HEK293 (cell line): Measurements from ENCODE around the gene PRDM5.

ENCODE experiments used
- CTCF ChIA-PET: fragments of 350-600 bp; formaldehyde crosslinking; extraction: SDS; loops from one replicate; lab custom pipeline; 2021; ENCODE audit warnings: antibody characterized with exemption; lab: Yijun Ruan, JAX
- POLR2A ChIA-PET: fragments of 300-600 bp; formaldehyde crosslinking; extraction: SDS; loops from one replicate; lab custom pipeline; 2020; ENCODE audit warnings: antibody characterized with exemption, inconsistent platforms; lab: Yijun Ruan, JAX
- H3K27ac ChIP-seq: fragments of 200-500 bp; sonication (Bioruptor generic); 2 replicates; pipeline ENCODE4 v1.5.1; 2014; ENCODE audit warnings: low read depth, low read length, control low read depth, inconsistent platforms; ENCODE audit errors: extremely low read depth
- H3K36me3 ChIP-seq, 2 experiments: fragments of 200-500 bp in 1 of 2; sonication (Bioruptor generic) in 1 of 2; 1 replicate in 1 of 2; 2 replicates in 1 of 2; pipeline ENCODE4 v1.5.1; 2014 to 2017; ENCODE audit warnings: inconsistent platforms in 2 of 2, low read length in 2 of 2; ENCODE audit not compliant: control insufficient read depth in 2 of 2, insufficient read depth in 1 of 2
- H3K4me1 ChIP-seq: fragments of 200-500 bp; sonication (Bioruptor generic); 2 replicates; pipeline ENCODE4 v1.5.1; 2014; ENCODE audit warnings: mild to moderate bottlenecking, low read length, inconsistent platforms; ENCODE audit not compliant: control insufficient read depth, insufficient read depth
- H3K4me3 ChIP-seq: 2 replicates; pipeline ENCODE4 v1.5.1; 2011; ENCODE audit warnings: low read depth, mild to moderate bottlenecking, control low read depth, low read length, moderate library complexity
- H3K9me3 ChIP-seq: fragments of 200-500 bp; sonication (Bioruptor generic); 2 replicates; pipeline ENCODE4 v1.5.1; 2014; ENCODE audit warnings: low read depth, low read length, inconsistent platforms; ENCODE audit not compliant: control insufficient read depth, insufficient read depth
- FEZF1 ChIP-seq: fragments of 450-650 bp; formaldehyde crosslinking; IDR thresholded peaks from 2 replicates; pipeline ENCODE4 v1.5.1; 2016; ENCODE audit warnings: missing biosample characterization, missing genetic modification characterization
- KLF10 ChIP-seq: fragments of 450-650 bp; IDR thresholded peaks from 2 replicates; pipeline ENCODE4 v1.5.1; 2018; ENCODE audit warnings: missing biosample characterization, mild to moderate bottlenecking, missing genetic modification characterization
- MZF1 ChIP-seq: fragments of 450-650 bp; formaldehyde crosslinking; IDR thresholded peaks from 2 replicates; pipeline ENCODE4 v1.5.1; 2017; ENCODE audit warnings: missing biosample characterization, missing genetic modification characterization, borderline replicate concordance
- WT1 ChIP-seq: fragments of 450-650 bp; formaldehyde crosslinking; IDR thresholded peaks from 2 replicates; pipeline ENCODE4 v1.5.1; 2016; ENCODE audit warnings: missing biosample characterization, missing genetic modification characterization
- ZNF155 ChIP-seq: fragments of 450-650 bp; formaldehyde crosslinking; IDR thresholded peaks from 2 replicates; pipeline ENCODE4 v1.5.1; 2016; ENCODE audit warnings: missing biosample characterization, missing genetic modification characterization
- ZNF24 ChIP-seq: fragments of 450-650 bp; formaldehyde crosslinking; IDR thresholded peaks from 2 replicates; pipeline ENCODE4 v1.5.1; 2016; ENCODE audit warnings: missing biosample characterization, missing genetic modification characterization
- ZNF501 ChIP-seq: fragments of 450-650 bp; formaldehyde crosslinking; IDR thresholded peaks from 2 replicates; pipeline ENCODE4 v1.5.1; 2016; ENCODE audit warnings: missing biosample characterization, missing genetic modification characterization
- ZNF521 ChIP-seq: fragments of 450-650 bp; formaldehyde crosslinking; IDR thresholded peaks from 2 replicates; pipeline ENCODE4 v1.5.1; 2017; ENCODE audit warnings: missing biosample characterization, mild to moderate bottlenecking, missing genetic modification characterization
- ZNF549 ChIP-seq: fragments of 450-650 bp; IDR thresholded peaks from 2 replicates; pipeline ENCODE4 v1.5.1; 2018; ENCODE audit warnings: missing biosample characterization, missing genetic modification characterization, mild to moderate bottlenecking, inconsistent platforms, moderate library complexity
- ZNF561 ChIP-seq: fragments of 450-650 bp; IDR thresholded peaks from 2 replicates; pipeline ENCODE4 v1.5.1; 2018; ENCODE audit warnings: missing biosample characterization, missing genetic modification characterization, borderline replicate concordance
- ZNF585B ChIP-seq: fragments of 450-650 bp; formaldehyde crosslinking; IDR thresholded peaks from 2 replicates; pipeline ENCODE4 v1.5.1; 2016; ENCODE audit warnings: missing biosample characterization, missing genetic modification characterization
- ZNF664 ChIP-seq: fragments of 450-650 bp; formaldehyde crosslinking; IDR thresholded peaks from 2 replicates; pipeline ENCODE4 v1.5.1; 2016; ENCODE audit warnings: missing biosample characterization, missing genetic modification characterization
- ZNF791 ChIP-seq: fragments of 450-650 bp; formaldehyde crosslinking; IDR thresholded peaks from 2 replicates; pipeline ENCODE4 v1.5.1; 2016; ENCODE audit warnings: missing biosample characterization, missing genetic modification characterization
- ZNF843 ChIP-seq: fragments of 450-650 bp; formaldehyde crosslinking; IDR thresholded peaks from 2 replicates; pipeline ENCODE4 v1.5.1; 2016; ENCODE audit warnings: missing biosample characterization, missing genetic modification characterization
- TF ChIP-seq, protein P1 (sequence below): fragments of 450-650 bp; IDR thresholded peaks from 2 replicates; pipeline ENCODE4 v1.5.1; 2018; ENCODE audit warnings: missing biosample characterization, missing genetic modification characterization
- TF ChIP-seq, protein P2 (sequence below): fragments of 450-650 bp; formaldehyde crosslinking; IDR thresholded peaks from 2 replicates; pipeline ENCODE4 v1.5.1; 2016; ENCODE audit warnings: missing biosample characterization, missing genetic modification characterization
- TF ChIP-seq, protein P3 (sequence below): fragments of 450-650 bp; formaldehyde crosslinking; IDR thresholded peaks from 2 replicates; pipeline ENCODE4 v1.5.1; 2016; ENCODE audit warnings: missing biosample characterization, missing genetic modification characterization
- TF ChIP-seq, protein P4 (sequence below): fragments of 450-650 bp; formaldehyde crosslinking; IDR thresholded peaks from 2 replicates; pipeline ENCODE4 v1.5.1; 2017; ENCODE audit warnings: missing biosample characterization, missing genetic modification characterization
- TF ChIP-seq, protein P5 (sequence below): fragments of 450-650 bp; formaldehyde crosslinking; IDR thresholded peaks from 2 replicates; pipeline ENCODE4 v1.5.1; 2016; ENCODE audit warnings: missing biosample characterization, missing genetic modification characterization

Gene PRDM5

DNA sequence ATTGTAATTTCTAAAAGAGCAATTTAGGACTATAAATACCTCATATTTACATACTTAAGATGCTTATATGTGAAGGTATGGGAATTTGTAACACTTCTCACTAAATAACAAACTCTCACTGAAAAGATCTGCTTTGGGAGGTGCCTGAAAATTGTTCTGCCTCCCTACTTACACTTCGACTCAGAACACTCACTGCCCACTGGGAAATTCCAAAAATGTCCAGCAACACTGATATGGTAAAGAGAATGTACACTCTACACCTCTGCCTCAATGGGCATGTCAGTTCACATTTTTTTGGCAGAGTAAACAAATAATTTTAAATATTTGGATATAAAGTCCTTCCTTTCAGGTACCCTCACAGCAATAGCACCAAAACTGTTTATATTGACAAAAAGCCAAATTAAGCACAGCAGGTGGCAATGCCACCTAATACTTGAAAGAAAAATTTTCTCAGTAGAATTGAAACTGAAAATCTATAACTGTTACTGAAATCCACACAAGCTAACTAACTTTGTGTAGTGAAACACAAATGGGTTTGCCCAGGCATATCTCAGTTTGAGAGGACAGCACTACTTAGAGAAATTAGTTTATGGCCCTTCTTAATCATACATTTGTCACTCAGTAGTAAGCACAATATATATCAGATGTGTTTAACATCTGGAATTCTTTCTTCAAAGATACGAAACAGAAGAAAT is 67.1 kb downstream of the PRDM5 start:
- H3K27ac ChIP-seq = no peak overlapping the region
- CTCF ChIA-PET = no interaction called here
- TF ChIP-seq, protein P1, sequence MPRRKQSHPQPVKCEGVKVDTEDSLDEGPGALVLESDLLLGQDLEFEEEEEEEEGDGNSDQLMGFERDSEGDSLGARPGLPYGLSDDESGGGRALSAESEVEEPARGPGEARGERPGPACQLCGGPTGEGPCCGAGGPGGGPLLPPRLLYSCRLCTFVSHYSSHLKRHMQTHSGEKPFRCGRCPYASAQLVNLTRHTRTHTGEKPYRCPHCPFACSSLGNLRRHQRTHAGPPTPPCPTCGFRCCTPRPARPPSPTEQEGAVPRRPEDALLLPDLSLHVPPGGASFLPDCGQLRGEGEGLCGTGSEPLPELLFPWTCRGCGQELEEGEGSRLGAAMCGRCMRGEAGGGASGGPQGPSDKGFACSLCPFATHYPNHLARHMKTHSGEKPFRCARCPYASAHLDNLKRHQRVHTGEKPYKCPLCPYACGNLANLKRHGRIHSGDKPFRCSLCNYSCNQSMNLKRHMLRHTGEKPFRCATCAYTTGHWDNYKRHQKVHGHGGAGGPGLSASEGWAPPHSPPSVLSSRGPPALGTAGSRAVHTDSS (tag by site-specific recombination) = no peak
- no peak for TF ChIP-seq KLF10 (tag by site-specific recombination)
- TF ChIP-seq, protein P2, sequence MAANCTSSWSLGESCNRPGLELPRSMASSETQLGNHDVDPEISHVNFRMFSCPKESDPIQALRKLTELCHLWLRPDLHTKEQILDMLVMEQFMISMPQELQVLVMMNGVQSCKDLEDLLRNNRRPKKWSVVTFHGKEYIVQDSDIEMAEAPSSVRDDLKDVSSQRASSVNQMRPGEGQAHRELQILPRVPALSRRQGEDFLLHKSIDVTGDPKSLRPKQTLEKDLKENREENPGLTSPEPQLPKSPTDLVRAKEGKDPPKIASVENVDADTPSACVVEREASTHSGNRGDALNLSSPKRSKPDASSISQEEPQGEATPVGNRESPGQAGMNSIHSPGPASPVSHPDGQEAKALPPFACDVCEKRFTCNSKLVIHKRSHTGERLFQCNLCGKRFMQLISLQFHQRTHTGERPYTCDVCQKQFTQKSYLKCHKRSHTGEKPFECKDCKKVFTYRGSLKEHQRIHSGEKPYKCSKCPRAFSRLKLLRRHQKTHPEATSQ (tag by site-specific recombination) = no peak
- TF ChIP-seq ZNF549 (tag by site-specific recombination) = no peak
- TF ChIP-seq ZNF24 (tag by site-specific recombination) = no peak
- TF ChIP-seq ZNF501 (tag by site-specific recombination) = no peak
- no peak for TF ChIP-seq ZNF843 (tag by site-specific recombination)
- TF ChIP-seq ZNF585B (tag by site-specific recombination) = no peak
- no peak for TF ChIP-seq ZNF791 (tag by site-specific recombination)
- no peak for TF ChIP-seq ZNF521 (tag by site-specific recombination)
- POLR2A ChIA-PET = no interaction called here
- no peaks in the 10 kb centered on the region for H3K36me3 ChIP-seq
- H3K9me3 ChIP-seq = no peaks in the 10 kb centered on the region
- no peaks in the 10 kb centered on the region; the same call in 1 of the 2 replicates for H3K4me1 ChIP-seq
- no peak overlapping the region for H3K4me3 ChIP-seq

DNA sequence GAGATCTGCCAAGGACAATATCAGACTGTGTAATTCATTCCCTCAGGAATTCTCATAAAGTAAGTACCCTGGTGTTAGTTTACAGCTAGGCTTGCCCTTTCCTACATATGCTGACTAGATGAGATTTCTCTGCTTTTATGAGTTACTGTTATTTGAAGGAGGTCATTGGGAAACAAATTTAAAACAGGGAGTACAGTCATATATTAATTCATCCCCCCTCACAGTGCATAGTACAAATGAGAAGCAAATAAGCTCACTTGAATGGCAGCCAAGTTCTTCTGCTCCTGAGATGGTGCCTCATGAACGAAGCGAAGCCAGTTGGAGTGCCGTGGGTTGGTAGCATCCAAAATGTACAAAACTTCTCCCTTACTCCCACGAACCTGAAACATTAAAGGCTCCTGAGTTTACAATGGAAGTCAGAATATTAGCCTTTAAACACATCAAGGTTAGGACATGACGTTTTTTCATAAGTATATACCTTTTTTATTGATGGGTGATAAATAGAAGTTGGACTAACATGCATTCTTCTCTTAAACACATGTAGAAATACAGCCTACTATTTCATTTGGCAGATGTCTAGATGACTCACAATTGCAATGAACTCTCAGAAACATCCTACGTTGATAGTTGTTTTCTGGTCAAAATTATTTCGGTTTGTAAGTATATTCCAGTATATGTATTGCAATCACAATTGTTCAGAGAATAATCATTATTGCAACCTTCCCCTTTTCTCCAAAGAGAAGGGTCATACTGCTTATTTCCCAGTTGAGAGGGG is 69.2 kb downstream of the PRDM5 start:
- Histone ChIP-seq H3K36me3 (no peaks in the 10 kb centered on the region), H3K4me3 (no peak overlapping the region), H3K9me3 (no peaks in the 10 kb centered on the region), H3K4me1 (no peaks in the 10 kb centered on the region; the same call in 1 of the 2 replicates), H3K27ac (no peak overlapping the region)
- TF ChIP-seq FEZF1 (tag by site-specific recombination) (0 out of 2 replicates have a peak, but pooled peaks have one; percentile 14), MZF1 (peak; percentile 90; the same call in 1 of the 2 replicates), ZNF664 (tag by site-specific recombination) (peak; percentile 86; the same call in 1 of the 2 replicates), ZNF561 (tag by site-specific recombination) (no peak), ZNF155 (tag by site-specific recombination) (no peak), WT1 (tag by site-specific recombination) (peak; percentile 64; the same call in 1 of the 2 replicates), ZNF843 (tag by site-specific recombination) (peak; percentile 62)
- TF ChIP-seq, protein P3, sequence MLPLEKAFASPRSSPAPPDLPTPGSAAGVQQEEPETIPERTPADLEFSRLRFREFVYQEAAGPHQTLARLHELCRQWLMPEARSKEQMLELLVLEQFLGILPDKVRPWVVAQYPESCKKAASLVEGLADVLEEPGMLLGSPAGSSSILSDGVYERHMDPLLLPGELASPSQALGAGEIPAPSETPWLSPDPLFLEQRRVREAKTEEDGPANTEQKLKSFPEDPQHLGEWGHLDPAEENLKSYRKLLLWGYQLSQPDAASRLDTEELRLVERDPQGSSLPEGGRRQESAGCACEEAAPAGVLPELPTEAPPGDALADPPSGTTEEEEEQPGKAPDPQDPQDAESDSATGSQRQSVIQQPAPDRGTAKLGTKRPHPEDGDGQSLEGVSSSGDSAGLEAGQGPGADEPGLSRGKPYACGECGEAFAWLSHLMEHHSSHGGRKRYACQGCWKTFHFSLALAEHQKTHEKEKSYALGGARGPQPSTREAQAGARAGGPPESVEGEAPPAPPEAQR (tag by site-specific recombination) = no peak
- TF ChIP-seq, protein P4, sequence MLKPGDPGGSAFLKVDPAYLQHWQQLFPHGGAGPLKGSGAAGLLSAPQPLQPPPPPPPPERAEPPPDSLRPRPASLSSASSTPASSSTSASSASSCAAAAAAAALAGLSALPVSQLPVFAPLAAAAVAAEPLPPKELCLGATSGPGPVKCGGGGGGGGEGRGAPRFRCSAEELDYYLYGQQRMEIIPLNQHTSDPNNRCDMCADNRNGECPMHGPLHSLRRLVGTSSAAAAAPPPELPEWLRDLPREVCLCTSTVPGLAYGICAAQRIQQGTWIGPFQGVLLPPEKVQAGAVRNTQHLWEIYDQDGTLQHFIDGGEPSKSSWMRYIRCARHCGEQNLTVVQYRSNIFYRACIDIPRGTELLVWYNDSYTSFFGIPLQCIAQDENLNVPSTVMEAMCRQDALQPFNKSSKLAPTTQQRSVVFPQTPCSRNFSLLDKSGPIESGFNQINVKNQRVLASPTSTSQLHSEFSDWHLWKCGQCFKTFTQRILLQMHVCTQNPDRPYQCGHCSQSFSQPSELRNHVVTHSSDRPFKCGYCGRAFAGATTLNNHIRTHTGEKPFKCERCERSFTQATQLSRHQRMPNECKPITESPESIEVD = peak; percentile 74
- TF ChIP-seq, protein P5, sequence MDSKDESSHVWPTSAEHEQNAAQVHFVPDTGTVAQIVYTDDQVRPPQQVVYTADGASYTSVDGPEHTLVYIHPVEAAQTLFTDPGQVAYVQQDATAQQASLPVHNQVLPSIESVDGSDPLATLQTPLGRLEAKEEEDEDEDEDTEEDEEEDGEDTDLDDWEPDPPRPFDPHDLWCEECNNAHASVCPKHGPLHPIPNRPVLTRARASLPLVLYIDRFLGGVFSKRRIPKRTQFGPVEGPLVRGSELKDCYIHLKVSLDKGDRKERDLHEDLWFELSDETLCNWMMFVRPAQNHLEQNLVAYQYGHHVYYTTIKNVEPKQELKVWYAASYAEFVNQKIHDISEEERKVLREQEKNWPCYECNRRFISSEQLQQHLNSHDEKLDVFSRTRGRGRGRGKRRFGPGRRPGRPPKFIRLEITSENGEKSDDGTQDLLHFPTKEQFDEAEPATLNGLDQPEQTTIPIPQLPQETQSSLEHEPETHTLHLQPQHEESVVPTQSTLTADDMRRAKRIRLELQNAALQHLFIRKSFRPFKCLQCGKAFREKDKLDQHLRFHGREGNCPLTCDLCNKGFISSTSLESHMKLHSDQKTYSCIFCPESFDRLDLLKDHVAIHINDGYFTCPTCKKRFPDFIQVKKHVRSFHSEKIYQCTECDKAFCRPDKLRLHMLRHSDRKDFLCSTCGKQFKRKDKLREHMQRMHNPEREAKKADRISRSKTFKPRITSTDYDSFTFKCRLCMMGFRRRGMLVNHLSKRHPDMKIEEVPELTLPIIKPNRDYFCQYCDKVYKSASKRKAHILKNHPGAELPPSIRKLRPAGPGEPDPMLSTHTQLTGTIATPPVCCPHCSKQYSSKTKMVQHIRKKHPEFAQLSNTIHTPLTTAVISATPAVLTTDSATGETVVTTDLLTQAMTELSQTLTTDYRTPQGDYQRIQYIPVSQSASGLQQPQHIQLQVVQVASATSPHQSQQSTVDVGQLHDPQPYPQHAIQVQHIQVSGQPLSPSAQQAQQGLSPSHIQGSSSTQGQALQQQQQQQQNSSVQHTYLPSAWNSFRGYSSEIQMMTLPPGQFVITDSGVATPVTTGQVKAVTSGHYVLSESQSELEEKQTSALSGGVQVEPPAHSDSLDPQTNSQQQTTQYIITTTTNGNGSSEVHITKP (tag by site-specific recombination) = peak; percentile 48; the same call in 1 of the 2 replicates
- ChIA-PET CTCF (no interaction called here), POLR2A (no interaction called here)
